Heart left ventricle (tissue), 13 donors: ENCODE data around the gene TBX3.

Source experiments
- CTCF ChIP-seq, 12 donors: fragments of 200-600 bp; sonication (generic) in 4 of 12; IDR thresholded peaks; one replicate each; pipeline versions ENCODE4 v1.5.0 to v1.8.0; 2018 to 2022; ENCODE audit warnings: antibody characterized with exemption in 12 of 12, mild to moderate bottlenecking in 5 of 12
- POLR2A ChIP-seq, 2 donors: fragments of 450-650 bp; IDR thresholded peaks; one replicate each; pipeline ENCODE4 v1.6.1; 2017; ENCODE audit warnings: antibody characterized with exemption in 2 of 2, mild to moderate bottlenecking in 2 of 2, moderate library complexity in 2 of 2
- donor health status: ischemic (EF 13 %, LVEDD 7.1; RV severe dilation, severe dysfunction).
- donor health status: DM: no; HTN: yes; CAD: no.
- donor health status: DM: no; HTN: no; CAD: no.
- donor health status: ischemic (EF 25% LVEDD 6.9; RV normal size, moderate dysfunction).
- donor health status: ischemic (EF 25% LVEDD 5.7; RV mildly dilated, moderate dysfunction).
- donor health status: ischemic (EF 35%, LVEDD 5.7; RV mildly dilated, moderate dysfunction).
- donor health status: nonischemic (EF 11% LVEDD 7.7; RV severe dilation, severe dysfunction).
- donor health status: DM: yes; HTN: yes; CAD: no.
- donor health status: PGD.
- donor health status: ischemic (EF 29% LVEDD 5.4; RV normal size, mild dysfunction).
- donor health status: nonischemic (EF 23%, LVEDD 6.1; RV moderate dilation, normal function).

GRCh38 chr12:114702462-114702861 is 18.5 kb upstream of the TBX3 start:
- TF ChIP-seq CTCF (IDR thresholded peaks at IDR 0.05) (no peak), POLR2A (IDR thresholded peaks at IDR 0.05) (no peak)
